HCT116 (cell line): Measurements from ENCODE around the gene PTGS1.
"Not testable (repeated sequence)": the region's sequence is repeated elsewhere in the genome, so short reads cannot be mapped to it uniquely, and the experiment has no call there.

ENCODE experiments used
- CEBPB ChIP-seq: IDR thresholded peaks from 2 replicates; pipeline ENCODE4 v1.6.1; 2012; ENCODE audit warnings: low read depth
- CTCF ChIP-seq, 3 experiments: fragments of 200-600 bp in 1 of 3; sonication (generic) in 1 of 3; IDR thresholded peaks in 2 of 3; conservative IDR thresholded peaks in 1 of 3; 2 replicates each; pipeline ENCODE4 v1.5.1; 2012 to 2017; ENCODE audit warnings: low read depth in 2 of 3, low read length in 2 of 3, antibody characterized with exemption in 1 of 3, borderline replicate concordance in 1 of 3, control low read depth in 1 of 3, mild to moderate bottlenecking in 1 of 3, mixed read lengths in 1 of 3, mixed run types in 1 of 3, moderate library complexity in 1 of 3; ENCODE audit not compliant: insufficient read depth in 1 of 3
- ELF1 ChIP-seq: IDR thresholded peaks from 2 replicates; pipeline ENCODE4 v1.6.1; 2012; ENCODE audit warnings: low read depth, borderline replicate concordance
- EZH2 ChIP-seq: fragments of 200-600 bp; sonication (generic); IDR thresholded peaks from 2 replicates; pipeline ENCODE4 v1.6.1; 2017; ENCODE audit warnings: antibody characterized with exemption, mixed run types
- EZH2phosphoT487 ChIP-seq: fragments of 200-600 bp; IDR thresholded peaks from 2 replicates; pipeline ENCODE4 v1.6.1; 2018; ENCODE audit warnings: antibody characterized with exemption, borderline replicate concordance
- JUND ChIP-seq: IDR thresholded peaks from 2 replicates; pipeline ENCODE4 v1.6.1; 2012
- MAX ChIP-seq: IDR thresholded peaks from 2 replicates; pipeline ENCODE4 v1.6.1; 2012
- POLR2A ChIP-seq: IDR thresholded peaks from 2 replicates; pipeline ENCODE4 v1.7.0; 2011; ENCODE audit warnings: borderline replicate concordance; ENCODE audit not compliant: insufficient read depth, insufficient read length; ENCODE audit errors: extremely low read depth
- POLR2AphosphoS5 ChIP-seq: IDR thresholded peaks from 2 replicates; pipeline ENCODE4 v1.6.1; 2011; ENCODE audit warnings: mild to moderate bottlenecking, low read depth, low read length, moderate library complexity
- RAD21 ChIP-seq: IDR thresholded peaks from 2 replicates; pipeline ENCODE4 v1.6.1; 2012; ENCODE audit warnings: low read depth, mild to moderate bottlenecking
- REST ChIP-seq: IDR thresholded peaks from 2 replicates; pipeline ENCODE4 v1.6.1; 2012; ENCODE audit warnings: low read depth
- ZNF274 ChIP-seq: fragments of 200-500 bp; sonication (Bioruptor generic); IDR thresholded peaks from 2 replicates; pipeline ENCODE4 v1.6.1; 2014; ENCODE audit warnings: mild to moderate bottlenecking, low read depth, low read length, inconsistent platforms

- not testable (repeated sequence) for TF ChIP-seq CTCF (IDR thresholded peaks at IDR 0.05 in 2 of 3, conservative IDR thresholded peaks at IDR 0.05 in 1 of 3; ENCODE audit: borderline replicate concordance in 1 of 3, insufficient read depth in 1 of 3, low read depth in 2 of 3, low read length in 2 of 3); POLR2A; EZH2; REST; RAD21; MAX; POLR2AphosphoS5; JUND; ELF1; ZNF274; CEBPB; EZH2phosphoT487
Observed at GRCh38 chr9:122330466-122330865, 40.4 kb upstream of the PTGS1 start.
